HG02885 (cell line): ENCODE data around the gene TMEM43.

Experiments
- ATAC-seq: cut with Tn5 transposase; IDR thresholded peaks from one replicate; pipeline ENCODE4 v1.9.1; 2021; ENCODE audit warnings: mild to moderate bottlenecking; ENCODE audit not compliant: unreplicated experiment, poor library complexity

Gene TMEM43

DNA sequence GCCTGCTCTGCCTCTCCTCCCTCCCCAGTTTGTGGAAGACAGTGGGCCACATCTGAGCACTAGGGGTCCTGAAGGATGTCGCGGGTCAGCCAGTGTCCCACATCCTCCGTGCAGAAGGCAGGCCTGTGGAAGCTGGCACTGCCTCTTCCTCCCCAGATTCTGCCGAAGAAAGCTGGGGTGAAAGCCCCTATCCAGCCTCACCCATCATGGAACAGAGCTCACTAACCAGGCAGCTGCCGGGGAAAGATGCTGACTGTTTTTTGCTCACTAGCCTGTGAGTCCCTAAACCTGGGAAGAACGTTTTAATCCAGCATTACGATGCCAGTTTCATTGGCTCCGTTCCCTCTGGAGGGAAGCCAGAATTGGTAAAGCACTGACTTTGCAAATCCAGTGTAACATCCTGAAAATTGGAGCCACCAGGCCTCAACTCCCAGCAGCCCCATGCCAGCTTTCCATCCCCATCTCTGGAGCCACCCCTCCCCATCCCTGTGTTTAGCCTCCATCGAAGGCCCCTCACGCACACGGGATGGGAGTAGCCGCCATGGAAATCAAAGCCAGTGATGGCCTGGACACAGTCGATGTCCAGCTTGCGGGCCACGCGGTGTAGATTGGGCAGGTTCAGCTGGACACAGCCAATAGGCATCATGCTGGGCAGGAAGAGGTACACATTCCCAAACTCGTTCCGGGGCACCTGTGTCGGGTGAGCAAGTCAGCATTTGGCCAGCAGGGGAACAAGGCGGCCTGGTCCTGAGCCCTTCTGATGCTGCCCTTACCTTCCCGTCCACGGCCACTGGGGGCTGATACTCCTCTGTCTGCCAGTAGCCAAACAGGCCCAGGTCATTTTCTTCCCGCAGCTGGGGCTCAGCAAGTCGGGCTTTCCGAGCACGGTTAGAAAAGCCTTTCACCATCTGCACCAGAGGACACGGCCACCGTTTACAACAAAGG is 23.5 kb downstream of the TMEM43 start:
- no peak for ATAC-seq

DNA sequence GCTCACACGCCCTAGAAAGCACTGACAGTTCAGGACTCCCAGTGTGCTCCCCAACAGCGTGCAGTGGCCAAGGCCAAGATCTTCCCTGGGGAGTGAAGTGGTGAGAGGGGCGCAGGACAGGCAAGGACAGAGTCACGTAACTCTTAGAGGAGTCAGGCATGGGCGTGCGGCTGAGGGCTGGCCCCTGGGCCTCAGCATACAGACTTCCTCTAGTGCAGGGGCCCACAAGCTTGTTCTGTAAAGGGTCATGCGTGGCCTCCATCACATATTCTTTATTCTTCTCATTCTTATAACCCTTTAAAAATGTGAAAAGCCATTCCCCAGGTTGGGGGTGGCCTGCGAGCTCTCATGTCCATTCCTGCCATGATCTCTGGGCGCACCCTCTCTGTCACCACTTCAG is 25.2 kb downstream of the TMEM43 start:
- no peak for ATAC-seq

DNA sequence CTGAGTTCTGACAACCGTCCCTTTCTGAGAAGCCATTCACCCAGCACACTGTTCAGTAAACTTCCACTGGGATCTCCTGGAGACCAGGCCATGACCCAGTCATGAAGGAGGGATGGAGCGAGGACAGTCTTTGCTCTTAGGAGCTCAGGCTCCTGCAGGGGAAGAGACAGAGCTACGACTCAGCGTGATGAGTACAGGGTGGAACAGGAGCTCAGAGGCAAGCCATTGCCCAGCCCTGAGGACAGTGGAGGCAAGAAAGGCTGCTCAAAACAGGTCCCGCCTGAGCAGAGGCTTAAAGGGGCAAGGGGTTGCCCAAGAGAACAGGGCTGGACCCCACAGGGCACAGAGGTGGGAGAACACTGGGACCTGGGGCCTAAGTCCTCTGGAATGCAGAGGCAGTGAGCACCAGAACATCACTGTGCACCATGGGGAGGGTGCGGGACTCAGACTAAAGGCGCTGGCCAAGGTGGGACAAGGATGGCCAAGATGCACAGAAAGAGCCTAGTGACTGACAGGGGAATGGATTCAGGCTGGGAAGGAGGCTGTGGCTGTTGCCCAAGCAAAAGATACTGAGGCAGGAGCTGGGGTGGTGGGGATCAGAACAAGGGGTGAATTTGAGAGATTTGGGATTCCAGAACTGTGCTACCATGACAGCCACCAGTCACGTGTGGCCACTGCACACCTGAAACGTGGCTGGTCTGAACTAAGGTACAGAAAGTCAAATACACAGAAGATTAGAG is 25.8 kb downstream of the TMEM43 start:
- ATAC-seq: no peak

DNA sequence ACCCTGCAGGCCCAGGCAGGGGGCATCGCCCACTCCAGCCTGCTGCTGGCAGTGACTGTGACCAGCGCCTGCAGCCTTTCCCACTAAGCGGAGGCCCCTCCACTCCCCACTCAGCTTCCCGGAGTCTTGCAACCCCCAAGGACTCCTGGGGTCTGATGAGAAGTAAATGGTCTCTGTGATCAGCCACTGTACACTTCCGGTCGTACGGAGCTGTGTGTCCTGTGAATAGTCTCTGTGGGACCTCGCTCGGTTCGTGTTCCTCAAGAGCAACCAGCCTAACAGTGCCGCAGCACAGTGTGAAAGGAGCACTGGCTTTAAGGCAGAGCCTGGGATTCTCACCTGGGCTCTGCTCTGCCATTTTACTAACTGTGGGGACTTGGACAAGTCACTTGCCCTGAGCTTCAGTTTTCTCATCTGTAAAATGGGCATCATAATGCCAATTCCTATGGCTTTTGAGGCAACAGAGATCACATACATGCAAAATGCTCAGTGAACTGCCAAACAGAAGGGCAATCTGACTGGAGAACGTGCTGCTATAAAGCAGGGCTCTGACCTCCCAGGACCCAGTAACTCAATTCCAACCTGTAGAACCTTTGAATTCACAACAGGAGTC is 26.7 kb downstream of the TMEM43 start:
- no peak for ATAC-seq

DNA sequence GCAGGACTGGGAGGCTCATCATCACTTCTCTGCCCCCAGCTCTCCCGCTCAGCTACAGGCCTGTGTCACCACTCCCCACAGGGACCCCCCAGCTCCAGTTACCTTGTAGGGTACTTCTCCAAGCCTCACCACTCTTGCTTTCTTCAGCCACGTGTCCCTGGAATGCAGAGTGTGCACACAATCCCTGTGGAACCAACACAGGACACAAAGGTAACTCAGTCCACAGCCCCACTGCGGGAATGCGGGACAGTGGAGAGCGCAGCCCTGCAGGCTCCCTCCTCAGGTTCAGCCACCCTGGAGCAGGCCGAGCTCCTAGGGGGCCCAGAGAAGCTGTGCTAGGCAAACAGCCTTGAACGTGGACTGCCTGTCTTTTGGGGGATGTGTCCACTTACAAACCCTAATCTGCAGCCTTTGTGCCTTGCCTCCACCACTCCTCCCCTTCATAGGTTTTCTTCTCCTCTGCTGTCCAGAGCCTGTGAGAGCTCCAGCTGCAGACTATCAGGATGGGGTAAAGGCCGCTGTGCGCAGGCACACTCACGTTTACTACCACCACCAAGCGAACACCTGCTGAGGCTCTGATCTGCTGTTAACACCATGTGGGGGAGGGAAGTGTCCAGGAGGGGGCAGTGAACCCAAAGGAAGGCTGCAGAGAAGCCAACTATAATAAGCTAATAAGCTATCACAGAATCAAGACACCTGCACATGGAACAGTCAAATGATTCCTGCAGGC is 27.5 kb downstream of the TMEM43 start:
- no peak for ATAC-seq

DNA sequence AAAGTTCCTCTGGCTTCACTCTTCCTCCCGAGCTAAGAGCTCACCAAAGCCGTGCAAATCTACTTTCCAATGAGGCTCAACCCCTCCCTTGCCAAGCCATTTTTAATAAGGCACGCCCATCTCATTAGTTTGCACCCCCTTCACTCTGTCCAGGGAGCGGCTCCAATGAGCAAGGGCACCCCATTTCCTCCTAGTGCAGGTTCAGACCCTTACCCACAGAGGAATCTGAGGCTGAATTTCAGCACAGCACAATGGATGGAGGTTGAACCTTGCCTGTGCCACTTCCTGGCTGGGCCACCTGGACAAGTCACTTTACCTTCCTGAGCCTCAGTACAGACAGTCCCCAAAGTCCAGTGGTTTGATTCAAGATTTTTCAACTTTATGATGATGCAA is 28.1 kb downstream of the TMEM43 start:
- no peak for ATAC-seq

DNA sequence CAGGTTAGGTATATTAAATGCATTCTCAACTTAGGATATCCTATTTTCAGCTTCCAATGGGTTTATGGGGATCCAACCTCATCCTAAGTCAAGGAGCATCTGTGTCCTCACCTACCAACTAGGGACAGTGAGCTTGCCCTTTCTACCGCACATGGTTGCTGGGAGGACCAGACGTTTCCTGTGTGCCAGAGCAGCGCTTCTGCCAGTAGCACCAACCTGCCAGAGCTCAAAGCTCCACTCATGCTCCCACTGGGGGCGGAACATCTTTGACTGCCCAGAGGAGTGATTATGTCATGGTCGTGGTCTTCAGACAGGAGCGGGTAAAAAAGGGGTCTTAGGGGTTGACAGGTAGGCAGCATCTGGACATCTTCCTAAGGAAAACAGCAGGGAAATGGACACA is 28.8 kb downstream of the TMEM43 start:
- no peak for ATAC-seq

DNA sequence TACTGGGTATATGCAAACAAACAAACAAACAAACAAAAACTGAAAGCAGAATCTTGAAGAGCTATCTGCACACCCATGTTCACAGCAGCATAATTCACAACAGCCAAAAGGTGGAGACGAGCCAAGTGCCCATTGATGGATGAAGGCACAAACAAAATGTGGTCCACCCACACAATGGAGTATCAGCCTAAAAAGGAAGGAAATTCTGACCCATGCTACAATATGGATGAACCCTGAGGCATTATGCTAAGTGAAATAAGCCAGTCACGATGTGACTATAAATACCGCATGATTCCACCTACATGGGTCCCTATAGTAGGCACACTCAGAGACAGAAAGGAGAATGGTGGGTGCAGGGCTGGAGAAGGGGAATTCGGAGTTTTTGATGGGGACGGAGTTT is 29.4 kb downstream of the TMEM43 start:
- no peak for ATAC-seq

DNA sequence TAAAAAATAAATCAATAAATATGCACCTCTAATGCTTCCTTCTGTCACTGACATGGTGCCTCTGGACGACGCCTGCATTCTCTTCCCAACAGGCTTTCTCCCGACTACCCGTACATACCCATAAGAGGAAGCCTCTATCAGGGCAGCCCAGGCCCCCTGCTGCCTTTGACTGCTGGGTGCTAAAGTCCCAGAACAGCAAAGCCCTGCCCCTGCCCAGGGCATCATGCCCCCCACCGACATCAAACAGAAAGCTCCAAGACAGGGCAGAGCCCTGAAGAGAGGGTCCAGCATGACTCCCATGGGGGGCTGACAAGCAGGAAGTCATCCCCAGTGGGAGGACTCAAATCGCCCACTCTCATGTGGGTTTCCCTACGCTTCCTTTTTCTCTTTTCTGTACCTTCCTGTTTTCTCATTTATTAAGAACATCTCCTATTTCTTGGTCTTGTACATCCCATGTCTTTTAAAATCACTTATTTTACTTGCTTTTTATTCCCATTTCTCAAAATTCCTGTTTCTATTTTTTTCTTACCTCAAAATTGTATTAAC is 30.1 kb downstream of the TMEM43 start:
- ATAC-seq: no peak

DNA sequence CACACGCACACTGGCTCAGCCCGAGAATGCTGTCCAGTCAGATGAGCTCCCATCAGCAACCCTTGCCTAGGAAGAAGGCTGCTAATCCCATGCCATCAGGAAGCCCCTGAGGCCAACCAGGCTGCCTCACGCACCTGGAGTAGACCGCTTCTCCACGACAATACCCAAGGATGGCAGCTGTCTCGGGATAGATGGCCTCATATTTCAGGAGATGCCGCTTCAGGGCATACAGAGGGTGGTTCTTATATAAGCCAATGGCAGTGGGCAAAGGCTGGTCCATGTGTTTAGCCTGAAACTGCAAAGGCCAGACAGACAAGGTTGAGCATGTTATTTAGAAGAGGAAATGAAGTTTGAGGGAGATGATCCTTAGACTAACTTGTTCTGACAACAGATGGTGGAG is 31.3 kb downstream of the TMEM43 start:
- no peak for ATAC-seq

DNA sequence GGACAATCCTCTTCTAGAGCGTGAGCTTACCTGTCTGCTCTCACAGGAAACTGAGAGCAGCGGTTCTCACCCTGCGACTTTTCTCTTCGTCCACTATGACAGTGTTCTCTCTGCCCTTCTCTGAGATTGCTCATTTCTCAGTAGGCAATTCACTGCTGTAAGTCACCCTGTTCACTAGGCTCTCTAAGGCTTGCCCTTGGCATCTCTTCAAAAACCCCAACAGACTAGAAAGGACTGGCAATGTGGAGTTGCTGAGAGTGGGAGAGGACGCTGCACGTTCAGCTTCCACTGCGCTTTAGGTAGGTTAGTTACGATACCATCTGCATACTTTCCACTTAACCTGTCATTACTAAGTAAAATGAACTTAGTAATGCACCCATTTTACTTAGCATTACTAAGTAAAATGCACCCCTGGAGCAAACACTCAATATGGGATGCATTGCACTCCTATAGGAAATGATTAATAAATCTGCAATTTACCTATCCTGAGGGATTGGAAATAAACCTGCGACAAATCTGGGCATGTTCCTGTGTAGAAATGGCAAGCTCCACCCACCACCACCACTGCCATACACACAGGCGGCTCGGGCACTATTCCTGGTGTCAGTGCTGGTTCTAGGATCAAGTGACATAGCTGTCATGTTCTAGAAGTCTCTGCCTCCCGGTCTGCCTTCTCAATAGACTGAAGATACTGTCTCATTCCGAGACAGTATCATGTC is 32.1 kb downstream of the TMEM43 start:
- no peak for ATAC-seq

DNA sequence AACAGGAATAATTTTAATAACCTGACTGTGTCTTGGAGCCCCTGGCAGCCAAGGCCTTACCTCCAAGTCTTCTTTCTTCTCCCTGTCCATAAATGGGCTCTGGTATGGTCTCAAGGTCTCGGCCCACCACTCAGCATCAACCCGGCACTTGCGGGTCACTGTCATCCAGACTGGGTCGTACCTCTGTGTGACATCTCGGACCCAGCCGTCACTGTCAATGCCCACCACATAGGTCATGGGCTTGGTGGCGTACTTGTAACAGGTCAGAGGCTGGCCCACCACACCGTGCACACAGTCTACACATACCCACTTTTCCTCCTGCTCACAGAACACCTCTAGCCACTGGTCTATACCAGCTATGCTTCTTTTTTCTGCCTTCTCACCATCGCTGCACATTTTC is 33.1 kb downstream of the TMEM43 start:
- ATAC-seq: no peak

DNA sequence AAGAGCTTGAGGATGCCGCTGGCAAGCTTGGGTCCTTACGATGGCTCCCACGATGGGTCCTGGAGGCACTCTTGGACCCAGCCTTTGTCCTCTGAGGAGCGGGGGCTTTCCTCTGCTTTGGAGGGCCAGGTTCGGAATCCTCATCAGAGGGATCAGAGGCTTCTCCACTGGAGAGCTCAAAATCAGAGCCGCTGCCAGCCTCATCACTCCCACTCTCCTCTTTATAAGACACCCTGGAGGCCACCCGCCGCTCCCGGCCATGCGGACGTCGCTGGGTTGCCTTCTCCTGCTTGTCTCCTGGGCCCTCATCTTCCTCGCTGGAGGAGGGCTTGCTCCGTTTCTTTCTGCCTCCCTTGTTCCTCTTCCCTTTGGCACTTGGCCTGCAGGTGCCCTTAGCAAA is 33.5 kb downstream of the TMEM43 start:
- ATAC-seq: no peak

DNA sequence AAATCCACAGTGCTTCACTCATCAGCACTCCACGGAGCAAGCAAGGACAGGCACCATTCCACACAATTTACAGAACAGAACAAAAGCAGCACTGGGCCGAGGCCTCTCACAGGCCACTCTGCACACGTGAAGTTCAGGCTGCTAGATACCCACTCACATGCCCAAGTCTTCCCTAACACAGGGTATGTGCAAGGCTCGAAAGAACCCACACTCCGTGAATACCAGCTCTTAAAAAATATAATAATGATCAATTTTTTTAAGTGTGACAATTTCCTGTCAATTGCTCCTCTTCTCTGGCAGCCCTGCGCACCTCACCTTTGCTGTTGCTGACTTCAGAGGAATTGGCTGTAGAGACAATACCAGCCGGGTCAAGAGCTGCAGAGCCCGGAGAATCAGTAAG is 34.6 kb downstream of the TMEM43 start:
- ATAC-seq: no peak

DNA sequence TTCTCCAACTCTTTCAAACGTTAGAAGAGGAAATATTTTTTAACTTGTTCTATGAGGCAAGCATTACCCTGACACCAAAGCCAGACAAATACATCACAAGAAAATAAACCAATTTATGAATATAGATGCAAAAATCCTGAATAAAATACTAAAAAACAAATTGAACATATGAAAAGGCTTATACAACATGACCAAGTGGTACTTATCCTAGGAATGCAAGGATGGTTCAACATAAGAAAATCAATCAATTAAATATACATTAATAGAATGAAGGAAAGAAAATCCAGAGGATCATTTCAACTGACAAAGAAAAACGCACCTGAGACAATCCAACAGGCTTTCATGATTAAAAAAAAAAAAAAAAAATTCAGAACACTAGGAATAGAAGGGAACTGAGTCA is 36.4 kb downstream of the TMEM43 start:
- no peak for ATAC-seq

DNA sequence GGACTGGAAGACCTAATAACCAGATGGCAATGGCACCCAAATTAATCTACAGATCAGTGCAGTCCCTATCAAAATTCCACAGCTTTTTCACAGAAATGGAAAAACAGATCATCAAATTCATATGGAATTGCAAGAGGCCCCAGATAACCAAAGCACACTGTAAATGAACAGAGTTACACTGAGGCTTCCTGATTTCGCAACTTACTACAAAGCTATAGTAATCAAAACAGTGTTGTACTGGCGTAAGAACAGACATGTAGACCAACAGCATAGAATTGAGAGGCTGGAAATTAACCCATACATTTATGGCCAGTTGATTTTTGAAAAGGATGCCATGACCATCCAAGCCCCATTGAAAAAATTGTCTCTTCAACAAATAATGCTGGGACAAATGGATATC is 37.3 kb downstream of the TMEM43 start:
- no peak for ATAC-seq

DNA sequence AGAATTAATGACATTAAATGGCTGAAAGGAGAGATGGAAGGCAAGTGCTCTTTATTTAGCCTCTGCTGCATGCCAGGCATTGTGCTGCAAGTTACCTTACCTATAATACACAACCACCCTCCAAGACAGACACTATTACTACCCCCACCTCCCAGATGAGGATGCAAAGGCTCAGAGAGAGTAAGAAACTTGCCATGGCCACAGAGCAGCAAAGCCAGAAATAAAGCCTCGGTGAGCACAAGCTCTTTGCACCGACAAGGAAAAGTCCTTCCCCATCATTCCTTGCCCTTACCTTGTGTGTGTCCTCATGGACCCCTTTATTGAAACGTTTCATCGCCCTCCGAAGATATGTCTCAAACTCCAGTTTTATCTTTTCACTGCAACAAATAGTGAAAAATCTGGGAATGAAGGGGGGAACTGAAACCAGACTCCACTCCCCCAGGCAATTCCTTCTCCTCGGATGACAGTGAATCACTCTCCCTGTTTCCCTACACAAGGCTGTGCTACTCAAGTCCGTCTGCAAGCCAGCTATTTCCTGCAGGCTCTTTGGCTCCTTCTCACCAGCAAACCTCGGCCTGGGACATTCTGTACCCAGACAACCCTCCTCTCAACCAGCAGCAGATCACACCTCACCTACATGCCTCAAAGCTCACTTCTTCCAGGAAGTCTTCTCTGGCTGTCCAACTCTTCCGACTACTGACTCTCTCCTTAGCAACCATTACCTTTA is 42.2 kb downstream of the TMEM43 start:
- ATAC-seq: no peak

DNA sequence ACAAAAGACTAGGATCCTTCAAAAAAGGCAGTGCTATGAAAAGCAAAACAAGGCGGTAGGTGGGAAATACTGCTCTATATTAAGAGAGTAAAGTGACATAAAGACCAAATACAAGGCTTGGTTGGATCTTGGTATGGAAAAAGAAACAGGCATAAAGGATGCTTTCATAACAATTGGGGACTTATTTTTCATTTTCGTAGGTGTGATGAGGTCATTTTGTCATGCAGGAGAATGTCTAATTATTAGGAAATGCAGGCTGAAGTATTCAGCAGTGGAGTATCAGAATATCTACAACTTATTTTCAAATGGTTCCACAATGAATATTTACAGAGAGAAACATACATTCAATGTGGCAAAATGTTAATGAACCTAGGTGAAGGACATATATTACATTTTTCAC is 44.6 kb downstream of the TMEM43 start:
- no peak for ATAC-seq

DNA sequence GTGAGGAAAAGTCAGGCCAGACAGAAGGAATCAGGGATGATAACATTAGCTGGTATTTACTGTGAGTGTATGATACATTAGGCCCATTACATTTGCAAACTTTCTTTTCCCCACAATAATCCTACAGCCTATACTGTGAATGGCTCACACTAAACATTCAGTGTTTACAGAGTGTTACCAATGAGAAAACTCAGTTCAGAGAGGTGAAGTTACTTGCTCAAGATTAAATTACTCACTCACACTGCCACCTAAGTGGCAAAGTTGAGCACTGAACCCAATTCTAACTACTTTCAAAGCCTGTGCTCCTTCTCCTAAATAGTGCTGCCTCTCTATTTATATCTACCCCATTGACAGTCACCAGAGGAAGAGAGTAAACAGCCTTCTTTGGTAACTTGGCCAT is 45.0 kb downstream of the TMEM43 start:
- no peak for ATAC-seq
